GM18519 (cell line): ENCODE data around the gene CELA3A.
"Not testable (repeated sequence)": the region's sequence is repeated elsewhere in the genome, so short reads cannot be mapped to it uniquely, and the experiment has no call there.

Experiments used
- ATAC-seq: cut with Tn5 transposase; IDR thresholded peaks from one replicate; pipeline ENCODE4 v1.9.1; 2021; ENCODE audit warnings: mild to moderate bottlenecking, moderate library complexity; ENCODE audit not compliant: unreplicated experiment, low FRiP score

Gene CELA3A

DNA sequence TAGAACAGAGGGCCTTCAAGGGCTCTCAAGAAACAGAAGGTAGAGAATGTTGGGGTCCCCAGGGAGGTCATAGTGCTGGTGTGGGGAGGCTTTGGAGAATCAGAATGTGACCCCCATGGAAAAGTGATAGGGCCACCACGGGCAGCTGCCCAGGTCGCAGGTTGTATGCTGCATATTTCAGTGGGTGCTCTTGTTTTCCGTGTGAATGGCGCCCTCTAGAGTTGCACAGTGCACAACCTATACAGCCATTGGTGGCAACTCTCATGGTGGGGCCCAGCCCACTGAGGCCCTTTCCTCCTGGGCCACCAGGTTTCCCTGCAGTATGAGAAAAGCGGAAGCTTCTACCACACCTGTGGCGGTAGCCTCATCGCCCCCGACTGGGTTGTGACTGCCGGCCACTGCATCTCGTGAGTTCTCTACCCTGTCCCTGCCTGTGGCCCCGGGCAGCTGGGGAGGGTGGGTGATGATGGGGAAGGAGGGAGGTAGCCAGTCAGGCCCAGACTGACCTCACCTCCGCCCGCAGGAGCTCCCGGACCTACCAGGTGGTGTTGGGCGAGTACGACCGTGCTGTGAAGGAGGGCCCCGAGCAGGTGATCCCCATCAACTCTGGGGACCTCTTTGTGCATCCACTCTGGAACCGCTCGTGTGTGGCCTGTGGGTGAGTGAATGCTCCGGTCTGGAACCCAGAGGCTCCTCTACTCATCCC is 20.8 kb upstream of the CELA3A start:
- not testable (repeated sequence) for ATAC-seq

- ATAC-seq: not testable (repeated sequence)
These were observed 20.2 kb upstream of the CELA3A start for GRCh38 chr1:21981253-21981652.

DNA sequence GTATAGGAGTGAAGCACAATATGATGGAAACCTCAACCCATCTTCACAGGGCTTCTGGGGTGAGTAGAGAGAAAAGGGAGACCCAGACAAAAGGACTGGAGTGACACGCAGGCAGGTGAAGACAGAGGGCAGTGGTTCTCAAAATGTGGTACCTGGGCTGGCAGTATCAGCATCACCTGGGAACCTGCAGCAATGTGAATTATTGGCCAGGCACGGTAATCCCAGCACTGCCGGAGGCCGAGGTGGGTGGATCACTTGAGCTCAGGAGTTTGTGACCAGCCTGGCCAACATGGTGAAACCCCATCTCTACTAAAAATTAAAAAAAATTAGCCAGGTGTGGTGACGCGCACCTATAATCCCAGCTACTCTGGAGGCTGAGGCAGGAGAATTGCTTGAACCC is 19.3 kb upstream of the CELA3A start:
- ATAC-seq: not testable (repeated sequence)

DNA sequence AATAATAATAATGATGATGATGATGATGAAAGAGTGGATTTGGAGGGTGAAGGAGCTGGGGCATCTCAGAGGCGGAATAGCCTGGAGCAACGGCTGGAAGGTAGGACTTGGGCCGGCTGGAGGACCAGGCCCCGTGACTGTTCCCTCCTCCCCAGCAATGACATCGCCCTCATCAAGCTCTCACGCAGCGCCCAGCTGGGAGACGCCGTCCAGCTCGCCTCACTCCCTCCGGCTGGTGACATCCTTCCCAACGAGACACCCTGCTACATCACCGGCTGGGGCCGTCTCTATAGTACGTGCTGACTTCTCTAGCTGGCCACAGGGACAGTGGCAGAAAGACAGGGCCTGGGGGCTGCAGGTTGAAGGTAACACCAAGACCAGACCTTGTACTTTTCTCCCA is 17.9 kb upstream of the CELA3A start:
- ATAC-seq: not testable (repeated sequence)

GRCh38 chr1:21985893-21986292 is 15.6 kb upstream of the CELA3A start:
- ATAC-seq: not testable (repeated sequence)

DNA sequence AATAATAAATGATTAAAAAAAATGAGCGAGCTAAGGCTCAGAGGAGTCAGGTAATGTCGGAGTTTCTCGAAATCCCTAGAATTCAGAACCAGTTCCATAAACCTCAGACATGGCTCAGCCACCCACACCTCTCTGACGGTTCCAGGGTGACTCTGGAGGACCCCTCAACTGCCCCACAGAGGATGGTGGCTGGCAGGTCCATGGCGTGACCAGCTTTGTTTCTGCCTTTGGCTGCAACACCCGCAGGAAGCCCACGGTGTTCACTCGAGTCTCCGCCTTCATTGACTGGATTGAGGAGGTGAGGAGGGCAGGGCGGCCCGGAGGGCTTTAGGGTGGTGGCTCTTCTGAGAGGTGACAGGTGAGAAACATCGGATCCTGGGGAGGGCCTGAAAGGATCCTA is 15.1 kb upstream of the CELA3A start:
- not testable (repeated sequence) for ATAC-seq

DNA sequence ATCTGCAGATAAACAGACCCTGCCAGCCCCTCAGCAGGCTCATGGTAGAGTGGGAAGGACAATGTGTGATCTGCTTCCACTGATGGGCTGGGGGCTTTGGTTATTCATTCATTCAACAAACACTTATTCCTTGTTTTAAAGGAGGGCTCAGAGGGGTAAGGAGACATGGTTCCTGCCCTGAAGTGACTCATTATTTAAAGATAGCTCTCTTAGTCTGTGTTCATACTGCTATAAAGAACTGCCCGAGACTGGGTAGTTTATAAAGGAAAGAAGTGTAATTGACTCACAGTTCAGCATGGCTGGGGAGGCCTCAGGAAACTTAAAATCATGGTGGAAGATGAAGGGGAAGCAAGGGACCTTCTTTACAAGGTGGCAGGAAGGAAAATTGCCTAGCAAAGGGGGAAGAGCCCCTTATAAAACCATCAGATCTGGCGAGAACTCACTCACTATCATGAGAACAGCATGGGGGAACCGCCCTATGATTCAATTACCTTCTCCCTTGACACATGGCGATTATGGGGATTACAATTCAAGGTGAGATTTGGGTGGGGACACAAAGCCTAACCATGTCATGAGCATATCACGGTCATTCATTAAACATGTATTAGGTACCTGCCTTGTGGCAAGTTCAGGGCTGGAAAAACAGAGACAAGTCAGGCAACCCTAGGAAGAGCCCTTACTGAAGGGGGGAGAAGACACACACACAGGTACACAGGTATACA is 11.6 kb upstream of the CELA3A start:
- ATAC-seq: not testable (repeated sequence)

DNA sequence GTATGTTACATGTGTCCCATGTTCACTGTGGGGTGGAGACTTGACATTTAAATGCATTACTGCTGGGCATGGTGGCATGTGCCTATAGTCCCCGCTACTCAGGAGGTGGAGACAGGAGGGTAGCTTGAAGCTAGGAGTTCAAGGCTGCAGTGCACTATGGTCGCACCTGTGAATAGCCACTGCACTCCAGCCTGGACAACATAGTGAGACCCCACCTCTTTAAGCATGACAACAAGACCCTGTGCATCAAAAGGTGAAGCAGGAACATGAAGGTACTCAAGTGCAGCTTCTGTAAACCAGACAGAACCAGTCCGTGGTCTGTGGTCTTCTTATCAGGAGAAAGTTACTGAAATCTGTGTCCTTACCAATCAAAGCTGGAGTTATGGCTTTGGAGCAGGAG is 9.3 kb upstream of the CELA3A start:
- not testable (repeated sequence) for ATAC-seq

DNA sequence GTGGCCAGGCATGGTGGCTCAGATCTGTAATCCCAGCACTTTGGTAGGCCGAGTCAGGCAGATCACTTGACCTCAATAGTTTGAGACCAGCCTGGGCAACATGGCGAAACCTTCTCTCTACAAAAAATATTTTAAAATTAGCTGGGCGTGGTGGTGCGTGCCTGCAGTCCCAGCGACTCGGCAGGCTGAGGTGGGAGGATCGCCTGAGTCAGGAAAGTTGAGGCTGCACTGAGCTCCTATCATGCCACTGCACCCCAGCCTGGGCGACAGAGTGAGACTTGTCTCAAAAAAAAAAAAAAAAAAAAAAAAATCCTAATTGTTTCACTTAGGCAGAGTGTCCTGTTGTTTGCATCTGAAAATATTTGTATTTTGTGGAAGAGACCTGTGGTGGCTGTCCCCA is 6.7 kb upstream of the CELA3A start:
- not testable (repeated sequence) for ATAC-seq

- not testable (repeated sequence) for ATAC-seq
These were observed 4.8 kb upstream of the CELA3A start for GRCh38 chr1:21996663-21996970.

- not testable (repeated sequence) for ATAC-seq
These were observed 3.4 kb upstream of the CELA3A start for GRCh38 chr1:21997891-21998623.

- not testable (repeated sequence) for ATAC-seq
These were observed 2.7 kb upstream of the CELA3A start for GRCh38 chr1:21998624-21999294.

DNA sequence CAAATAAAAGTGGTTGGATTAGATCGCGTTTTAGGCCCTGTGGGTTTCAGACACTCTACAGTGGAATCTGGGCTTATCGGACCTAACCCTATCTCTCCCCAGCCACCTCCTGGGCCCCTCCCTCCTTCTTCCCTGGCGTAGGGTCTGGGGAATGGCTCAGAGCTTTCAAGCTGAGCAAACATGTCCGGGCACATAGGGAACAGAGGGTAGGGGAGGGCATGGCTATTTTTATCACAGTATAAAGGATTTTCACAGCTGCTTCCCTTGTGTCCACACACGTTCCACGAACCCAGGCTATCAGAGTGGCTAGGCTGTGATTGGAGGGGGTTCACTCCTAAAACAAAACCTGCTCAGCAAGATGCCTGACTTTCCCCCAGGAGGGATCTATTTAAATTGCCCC is 1.8 kb upstream of the CELA3A start:
- ATAC-seq: not testable (repeated sequence)

GRCh38 chr1:22002461-22002860 is 1.0 kb downstream of the CELA3A start:
- not testable (repeated sequence) for ATAC-seq

GRCh38 chr1:22002875-22003274 is 1.4 kb downstream of the CELA3A start:
- ATAC-seq: not testable (repeated sequence)

DNA sequence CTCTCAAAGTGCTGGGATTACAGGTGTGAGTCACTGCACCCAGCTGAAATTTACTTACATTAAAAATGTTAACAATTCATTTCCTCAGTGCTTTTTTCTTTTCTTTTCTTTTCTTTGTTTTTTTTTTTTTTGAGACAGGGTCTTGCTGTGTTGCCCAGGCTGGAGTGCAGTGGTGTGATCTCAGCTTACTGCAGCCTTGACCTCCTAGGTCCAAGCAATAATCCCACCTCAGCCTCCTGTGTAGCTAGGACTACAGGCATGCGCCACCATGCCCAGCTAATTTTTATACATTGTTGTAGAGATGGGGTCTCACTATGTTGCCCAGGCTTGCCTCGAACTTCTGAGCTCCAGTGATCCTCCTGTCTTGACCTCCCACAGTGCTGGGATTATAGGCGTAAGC is 2.5 kb downstream of the CELA3A start:
- not testable (repeated sequence) for ATAC-seq

- ATAC-seq: not testable (repeated sequence)
These were observed 4.0 kb downstream of the CELA3A start for GRCh38 chr1:22005261-22006149.

DNA sequence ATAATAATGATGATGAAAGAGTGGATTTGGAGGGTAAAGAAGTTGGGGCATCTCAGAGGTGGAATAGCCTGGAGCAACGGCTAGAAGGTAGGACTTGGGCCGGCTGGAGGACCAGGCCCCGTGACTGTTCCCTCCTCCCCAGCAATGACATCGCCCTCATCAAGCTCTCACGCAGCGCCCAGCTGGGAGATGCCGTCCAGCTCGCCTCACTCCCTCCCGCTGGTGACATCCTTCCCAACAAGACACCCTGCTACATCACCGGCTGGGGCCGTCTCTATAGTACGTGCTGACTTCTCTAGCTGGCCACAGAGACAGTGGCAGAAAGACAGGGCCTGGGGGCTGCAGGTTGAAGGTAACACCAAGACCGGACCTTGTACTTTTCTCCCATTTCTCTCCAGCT is 5.3 kb downstream of the CELA3A start:
- ATAC-seq: not testable (repeated sequence)

- not testable (repeated sequence) for ATAC-seq
These were observed 5.8 kb downstream of the CELA3A start for GRCh38 chr1:22007262-22007661.

DNA sequence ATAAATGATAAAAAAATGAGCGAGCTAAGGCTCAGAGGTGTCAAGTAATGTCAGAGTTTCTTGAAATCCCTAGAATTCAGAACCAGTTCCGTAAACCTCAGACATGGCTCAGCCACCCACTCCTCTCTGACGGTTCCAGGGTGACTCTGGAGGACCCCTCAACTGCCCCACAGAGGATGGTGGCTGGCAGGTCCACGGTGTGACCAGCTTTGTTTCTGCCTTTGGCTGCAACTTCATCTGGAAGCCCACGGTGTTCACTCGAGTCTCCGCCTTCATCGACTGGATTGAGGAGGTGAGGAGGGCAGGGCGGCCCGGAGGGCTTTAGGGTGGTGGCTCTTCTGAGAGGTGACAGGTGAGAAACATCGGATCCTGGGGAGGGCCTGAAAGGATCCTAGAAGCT is 8.1 kb downstream of the CELA3A start:
- not testable (repeated sequence) for ATAC-seq
